Stimulated activated CD8-positive, alpha-beta memory T cell treated with anti-CD3 and anti-CD28 coated beads, Interleukin-2, amount 100 ng/mL, for 48 hours (primary cell): Measurements from ENCODE around the gene SLC25A12.
"Not testable (repeated sequence)": the region's sequence is repeated elsewhere in the genome, so short reads cannot be mapped to it uniquely, and the experiment has no call there.

Experiments
- DNase-seq, 2 donors: peaks; one replicate each; pipeline ENCODE4 v3.0.0-alpha.2; 2020; ENCODE audit warnings: low read depth in 2 of 2

SLC25A12 gene

GRCh38 chr2:171822525-171823322, 71.3 kb downstream of the SLC25A12 start:
- DNase-seq, result no peak

GRCh38 chr2:171819453-171819852, 74.6 kb downstream of the SLC25A12 start:
- no peak for DNase-seq

GRCh38 chr2:171814883-171815282, 79.2 kb downstream of the SLC25A12 start:
- DNase-seq, result no peak

GRCh38 chr2:171814174-171814573, 79.9 kb downstream of the SLC25A12 start:
- DNase-seq, result no peak

- DNase-seq, result no peak
These were observed 80.3 kb downstream of the SLC25A12 start for GRCh38 chr2:171813729-171814128.

GRCh38 chr2:171813126-171813525, 80.9 kb downstream of the SLC25A12 start:
- DNase-seq, result no peak

GRCh38 chr2:171811245-171811628, 82.8 kb downstream of the SLC25A12 start:
- no peak for DNase-seq

GRCh38 chr2:171810422-171811244, 83.4 kb downstream of the SLC25A12 start:
- no peak for DNase-seq

GRCh38 chr2:171808885-171809284, 85.2 kb downstream of the SLC25A12 start:
- not testable (repeated sequence) for DNase-seq

GRCh38 chr2:171807831-171808393, 86.1 kb downstream of the SLC25A12 start:
- no peak for DNase-seq

GRCh38 chr2:171807119-171807518, 86.9 kb downstream of the SLC25A12 start:
- no peak for DNase-seq

GRCh38 chr2:171804456-171804855, 89.6 kb downstream of the SLC25A12 start:
- DNase-seq, result no peak

- DNase-seq, result no peak
These were observed 90.3 kb downstream of the SLC25A12 start for GRCh38 chr2:171803757-171804156.

GRCh38 chr2:171800639-171801038, 93.4 kb downstream of the SLC25A12 start:
- DNase-seq, result no peak

GRCh38 chr2:171798156-171798820, 95.8 kb downstream of the SLC25A12 start:
- DNase-seq, result no peak

- no peak for DNase-seq
These were observed 99.1 kb downstream of the SLC25A12 start for GRCh38 chr2:171794918-171795317.

GRCh38 chr2:171793691-171794678, 100.1 kb downstream of the SLC25A12 start:
- DNase-seq, result no peak

GRCh38 chr2:171792886-171793580, 101.0 kb downstream of the SLC25A12 start:
- DNase-seq, result no peak

GRCh38 chr2:171792157-171792556, 101.9 kb downstream of the SLC25A12 start:
- no peak for DNase-seq

- DNase-seq, result no peak
These were observed 102.7 kb downstream of the SLC25A12 start for GRCh38 chr2:171791361-171791760.
